DOHH2 (cell line): ENCODE results near the gene MXD4.

Source experiments
- H3F3A ChIP-seq: fragments of 200-600 bp; sonication (generic), shearing (Covaris generic); 2 replicates; pipeline ENCODE4 v1.6.0; 2016; ENCODE audit warnings: antibody characterized with exemption, mild to moderate bottlenecking; ENCODE audit not compliant: control insufficient read depth, insufficient read depth
- H3K27ac ChIP-seq: fragments of 200-600 bp; sonication (generic); 2 replicates; pipeline ENCODE4 v1.5.1; 2014; ENCODE audit warnings: low read depth, mild to moderate bottlenecking, low read length, moderate library complexity
- H3K27me3 ChIP-seq: fragments of 200-600 bp; sonication (generic); 2 replicates; pipeline ENCODE4 v1.6.1; 2014; ENCODE audit warnings: mild to moderate bottlenecking, low read length, mixed read lengths; ENCODE audit not compliant: control insufficient read depth
- H3K36me3 ChIP-seq: fragments of 200-600 bp; sonication (generic); 2 replicates; pipeline ENCODE4 v1.6.1; 2014; ENCODE audit warnings: mild to moderate bottlenecking, low read length, moderate library complexity, mixed read lengths; ENCODE audit not compliant: control insufficient read depth
- H3K4me1 ChIP-seq: fragments of 200-600 bp; sonication (generic); 2 replicates; pipeline ENCODE4 v1.6.1; 2014; ENCODE audit warnings: mild to moderate bottlenecking, low read length, mixed read lengths; ENCODE audit not compliant: control insufficient read depth
- H3K4me2 ChIP-seq: fragments of 200-600 bp; sonication (generic); 2 replicates; pipeline ENCODE4 v1.6.0; 2014; ENCODE audit warnings: mild to moderate bottlenecking, low read length, moderate library complexity
- H3K4me3 ChIP-seq: fragments of 200-600 bp; sonication (generic); 2 replicates; pipeline ENCODE4 v1.5.1; 2014; ENCODE audit warnings: mild to moderate bottlenecking, low read length, mixed read lengths
- H3K79me2 ChIP-seq: fragments of 200-600 bp; sonication (generic); 2 replicates; pipeline ENCODE4 v1.6.1; 2014; ENCODE audit warnings: mild to moderate bottlenecking, low read length, mixed read lengths; ENCODE audit not compliant: control insufficient read depth
- H3K9me2 ChIP-seq: fragments of 200-600 bp; sonication (generic); replicated peaks from 2 replicates; pipeline ENCODE4 v1.6.1; 2014; ENCODE audit warnings: mild to moderate bottlenecking, low read length, mixed read lengths; ENCODE audit not compliant: control insufficient read depth
- H3K9me3 ChIP-seq: fragments of 200-600 bp; sonication (generic); 2 replicates; pipeline ENCODE4 v1.6.1; 2014; ENCODE audit warnings: antibody characterized with exemption, low read length, mixed read lengths; ENCODE audit not compliant: control insufficient read depth, insufficient read depth
- H4K20me1 ChIP-seq: fragments of 200-600 bp; sonication (generic); 2 replicates; pipeline ENCODE4 v1.6.0; 2014; ENCODE audit warnings: low read depth, mild to moderate bottlenecking, antibody characterized with exemption, low read length, moderate library complexity; ENCODE audit not compliant: control insufficient read depth, insufficient read depth
- CTCF ChIP-seq: fragments of 200-600 bp; sonication (generic); IDR thresholded peaks from one replicate; pipeline ENCODE4 v1.5.1; 2014; ENCODE audit warnings: antibody characterized with exemption, mild to moderate bottlenecking, low read depth, low read length; ENCODE audit not compliant: poor library complexity, severe bottlenecking
- EZH2phosphoT487 ChIP-seq: fragments of 200-600 bp; sonication (generic); IDR thresholded peaks from 2 replicates; pipeline ENCODE4 v1.6.1; 2017; ENCODE audit warnings: borderline replicate concordance, mild to moderate bottlenecking, antibody characterized with exemption, low read length, moderate library complexity, mixed read lengths

Gene MXD4

GRCh38 chr4:2260344-2261109 lies 1.4 kb downstream of the MXD4 start:
- H3K36me3 ChIP-seq: no peaks in the 10 kb centered on the region
- H3K27me3 ChIP-seq: no peaks in the 10 kb centered on the region
- H3K4me1 ChIP-seq: peaks cover 26% of the 10 kb centered on the region
- peak overlapping the region; percentile 80 for H3K4me3 ChIP-seq
- no peaks in the 10 kb centered on the region for H4K20me1 ChIP-seq
- no peaks in the 10 kb centered on the region for H3K9me3 ChIP-seq
- H3K27ac ChIP-seq: no peak overlapping the region
- no peaks in the 10 kb centered on the region for H3F3A ChIP-seq
- H3K79me2 ChIP-seq: no peaks in the 10 kb centered on the region
- no peaks in the 10 kb centered on the region for H3K9me2 ChIP-seq
- H3K4me2 ChIP-seq: peak overlapping the region; percentile 82
- TF ChIP-seq CTCF: no peak
- TF ChIP-seq EZH2phosphoT487: no peak

- no peak overlapping the region for H3K27ac ChIP-seq
- no peaks in the 10 kb centered on the region for H3K36me3 ChIP-seq
- H3K9me2 ChIP-seq: no peaks in the 10 kb centered on the region
- no peak overlapping the region for H3K4me2 ChIP-seq
- no peaks in the 10 kb centered on the region for H3K79me2 ChIP-seq
- H3K27me3 ChIP-seq: no peaks in the 10 kb centered on the region
- no peaks in the 10 kb centered on the region for H4K20me1 ChIP-seq
- TF ChIP-seq CTCF: no peak
- H3K4me1 ChIP-seq: peaks cover 26% of the 10 kb centered on the region
- no peak overlapping the region for H3K4me3 ChIP-seq
- no peaks in the 10 kb centered on the region for H3F3A ChIP-seq
- H3K9me3 ChIP-seq: no peaks in the 10 kb centered on the region
Observed at GRCh38 chr4:2259541-2260343, 2.2 kb downstream of the MXD4 start.

- no peaks in the 10 kb centered on the region for H3K36me3 ChIP-seq
- no peaks in the 10 kb centered on the region for H3K27me3 ChIP-seq
- H4K20me1 ChIP-seq: no peaks in the 10 kb centered on the region
- no peak overlapping the region for H3K4me2 ChIP-seq
- no peak overlapping the region for H3K27ac ChIP-seq
- peaks cover 20% of the 10 kb centered on the region for H3K4me1 ChIP-seq
- H3K9me3 ChIP-seq: no peaks in the 10 kb centered on the region
- H3K9me2 ChIP-seq: no peaks in the 10 kb centered on the region
- no peak overlapping the region for H3K4me3 ChIP-seq
- no peaks in the 10 kb centered on the region for H3F3A ChIP-seq
- TF ChIP-seq CTCF (no peak), EZH2phosphoT487 (no peak)
- H3K79me2 ChIP-seq: no peaks in the 10 kb centered on the region
Observed at GRCh38 chr4:2259036-2259540, 2.8 kb downstream of the MXD4 start.
